GM18526 (cell line): ENCODE data around the gene EFNA2.

Experiments
- POLR2A ChIP-seq: IDR thresholded peaks from 3 replicates; pipeline ENCODE4 v1.6.1; 2011; ENCODE audit not compliant: insufficient read length; ENCODE audit errors: extremely low read depth

The EFNA2 gene

GRCh38 chr19:1273263-1274041 is 12.2 kb upstream of the EFNA2 start:
- TF ChIP-seq POLR2A: no peak

GRCh38 chr19:1274081-1274851 is 11.4 kb upstream of the EFNA2 start:
- peak; percentile 11 for TF ChIP-seq POLR2A

GRCh38 chr19:1274852-1275259 is 10.8 kb upstream of the EFNA2 start:
- TF ChIP-seq POLR2A: no peak

- peak; percentile 90 for TF ChIP-seq POLR2A
These were observed 10.3 kb upstream of the EFNA2 start, which contains the start of gene FAM174C for GRCh38 chr19:1275260-1275975. FAM174C (plus strand) TSS chr19:1275530; CDS start chr19:1275550, 20 bp downstream.

- TF ChIP-seq POLR2A: no peak
These were observed 9.6 kb upstream of the EFNA2 start for GRCh38 chr19:1275976-1276627.

- no peak for TF ChIP-seq POLR2A
These were observed 9.0 kb upstream of the EFNA2 start for GRCh38 chr19:1276628-1277022.

- no peak for TF ChIP-seq POLR2A
These were observed 8.6 kb upstream of the EFNA2 start for GRCh38 chr19:1277061-1277460.

GRCh38 chr19:1278074-1278473 is 7.6 kb upstream of the EFNA2 start:
- TF ChIP-seq POLR2A: no peak

GRCh38 chr19:1278713-1279660 is 6.7 kb upstream of the EFNA2 start:
- no peak for TF ChIP-seq POLR2A

- no peak for TF ChIP-seq POLR2A
These were observed 5.8 kb upstream of the EFNA2 start for GRCh38 chr19:1279782-1280341.

GRCh38 chr19:1280636-1281568 is 4.8 kb upstream of the EFNA2 start:
- no peak for TF ChIP-seq POLR2A

- TF ChIP-seq POLR2A: no peak
These were observed 3.9 kb upstream of the EFNA2 start for GRCh38 chr19:1281569-1282287.

GRCh38 chr19:1282588-1283206 is 3.0 kb upstream of the EFNA2 start:
- TF ChIP-seq POLR2A: no peak
